GM18951 (cell line): ENCODE measurements around the gene LY6G6F.

Experiments
- POLR2A ChIP-seq: IDR thresholded peaks from 4 replicates; pipeline ENCODE4 v1.6.1; 2011; ENCODE audit warnings: mild to moderate bottlenecking; ENCODE audit not compliant: insufficient read length, insufficient read depth; ENCODE audit errors: extremely low read depth
- in situ Hi-C: fragments of 300-500 bp; cut with MboI; formaldehyde crosslinking; loops from one replicate; pipeline ENCODE4 v1.12.0; 2022; ENCODE audit warnings: low sequenced_read_pairs, mixed read lengths, inconsistent platforms; ENCODE audit not compliant: unreplicated experiment

LY6G6F gene, protein sequence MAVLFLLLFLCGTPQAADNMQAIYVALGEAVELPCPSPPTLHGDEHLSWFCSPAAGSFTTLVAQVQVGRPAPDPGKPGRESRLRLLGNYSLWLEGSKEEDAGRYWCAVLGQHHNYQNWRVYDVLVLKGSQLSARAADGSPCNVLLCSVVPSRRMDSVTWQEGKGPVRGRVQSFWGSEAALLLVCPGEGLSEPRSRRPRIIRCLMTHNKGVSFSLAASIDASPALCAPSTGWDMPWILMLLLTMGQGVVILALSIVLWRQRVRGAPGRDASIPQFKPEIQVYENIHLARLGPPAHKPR

DNA sequence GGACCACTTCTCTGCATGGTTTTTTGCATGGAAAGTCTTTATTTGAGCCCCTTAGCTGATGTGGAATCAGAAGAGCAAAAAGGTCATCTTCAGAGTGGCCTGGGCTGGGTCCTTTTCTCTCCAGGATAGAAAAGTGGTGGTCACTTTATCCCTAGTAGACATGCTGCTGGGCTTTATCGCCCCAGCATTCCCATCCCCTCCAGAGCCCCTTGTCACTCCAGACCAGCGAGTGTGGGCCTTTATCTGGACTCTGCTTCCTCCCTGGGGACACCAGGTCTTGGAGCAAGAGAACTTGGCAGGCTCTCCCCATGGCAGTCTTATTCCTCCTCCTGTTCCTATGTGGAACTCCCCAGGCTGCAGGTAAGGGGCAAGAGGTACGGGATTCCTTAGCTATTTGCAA is at the start of gene LY6G6F:
LY6G6F (plus strand) TSS at position 268 of the 400 bp plus-strand sequence; CDS start at position 309, 41 bp downstream.
- no peak for TF ChIP-seq POLR2A
- in situ Hi-C loops: no loop called here

DNA sequence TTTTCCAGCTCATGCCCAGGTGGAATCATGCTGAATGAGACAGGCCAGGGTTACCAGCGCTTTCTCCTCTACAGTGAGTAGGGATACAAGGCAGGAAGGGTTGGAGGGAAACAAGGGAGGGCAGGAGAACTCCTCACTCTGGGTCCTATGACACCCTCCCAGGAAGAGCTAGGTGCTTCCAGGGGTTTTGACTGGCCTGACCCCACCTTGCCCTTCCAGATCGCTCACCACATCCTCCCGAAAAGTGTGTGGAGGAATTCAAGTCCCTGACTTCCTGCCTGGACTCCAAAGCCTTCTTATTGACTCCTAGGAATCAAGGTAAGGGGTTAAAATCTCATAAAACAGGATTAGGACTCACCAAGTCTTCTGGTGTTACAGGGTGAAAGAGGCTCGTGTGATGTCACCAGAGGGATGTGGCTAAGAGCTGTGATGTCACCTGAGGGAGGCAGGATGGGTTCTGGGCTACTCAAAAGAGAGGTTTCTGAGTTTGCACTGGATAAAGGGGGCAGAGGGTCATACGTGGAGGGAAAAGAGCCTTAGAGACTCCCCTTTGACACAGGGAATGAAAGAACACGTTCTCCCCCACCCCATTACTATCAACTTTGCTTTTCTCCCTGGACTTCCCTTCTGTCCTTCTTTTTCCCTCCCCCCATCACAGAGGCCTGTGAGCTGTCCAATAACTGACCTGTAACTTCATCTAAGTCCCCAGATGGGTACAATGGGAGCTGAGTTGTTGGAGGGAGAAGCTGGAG is 49.1 kb upstream of the LY6G6F start:
- in situ Hi-C loops: no loop called here
- TF ChIP-seq POLR2A: no peak

DNA sequence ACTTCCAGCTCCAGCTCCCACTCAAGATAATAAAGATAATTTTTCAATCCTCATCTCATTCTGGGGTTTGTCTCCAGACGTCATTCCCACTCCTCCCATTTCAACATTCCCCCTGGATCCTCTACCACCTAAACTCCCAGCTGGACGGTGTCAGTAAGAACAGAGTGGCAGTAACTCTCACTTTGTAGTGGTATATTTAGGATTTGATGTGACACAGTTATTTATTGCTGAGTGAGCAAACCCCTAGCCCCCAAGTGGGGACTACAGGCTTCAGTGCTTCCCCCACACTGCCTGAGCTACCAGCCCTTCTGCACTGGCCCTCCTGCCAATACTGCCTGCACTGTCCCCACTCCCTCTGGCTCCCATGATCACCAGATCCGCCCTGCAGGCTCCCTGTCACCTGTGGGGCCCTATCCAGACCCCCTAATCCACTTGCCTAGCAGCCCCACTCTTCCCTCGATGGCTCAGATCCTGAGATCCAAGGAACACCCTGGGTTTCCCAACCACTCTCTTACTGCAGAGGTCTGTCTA is 48.4 kb upstream of the LY6G6F start:
- in situ Hi-C loops: no loop called here
- TF ChIP-seq POLR2A: no peak

DNA sequence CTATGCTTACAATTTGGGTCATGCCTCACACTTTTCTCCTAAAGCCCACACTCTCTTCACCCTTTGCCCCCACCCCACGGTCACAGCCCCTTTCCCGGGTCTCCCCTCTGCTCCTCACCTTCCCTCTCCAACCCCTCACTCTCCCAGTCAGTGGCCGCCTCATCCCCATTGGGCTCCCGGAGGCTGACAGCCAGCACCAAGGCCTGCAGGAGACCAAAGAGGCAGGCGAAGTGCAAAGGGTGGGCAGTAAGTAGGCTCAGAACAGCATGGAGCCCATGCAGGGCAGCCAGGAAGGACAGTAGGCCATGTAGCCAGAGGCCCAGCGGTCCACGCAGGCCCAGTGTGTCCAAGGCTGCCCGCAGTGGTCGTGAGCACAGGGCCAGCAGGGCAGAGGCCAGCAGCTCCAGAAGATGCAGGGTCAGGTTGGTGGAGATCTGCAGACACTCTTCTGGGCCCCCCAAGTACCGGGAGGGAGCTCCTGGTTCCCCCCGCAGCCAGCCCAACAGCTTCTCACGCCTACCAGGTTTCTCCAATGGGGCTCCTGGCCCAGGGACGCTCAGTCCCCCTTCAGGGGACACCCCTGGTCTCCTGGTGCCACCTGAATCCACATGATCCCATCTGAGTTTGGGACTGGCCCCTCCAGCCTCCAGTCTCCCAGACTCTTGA is 47.5 kb upstream of the LY6G6F start:
- in situ Hi-C loops: no loop called here
- no peak for TF ChIP-seq POLR2A

DNA sequence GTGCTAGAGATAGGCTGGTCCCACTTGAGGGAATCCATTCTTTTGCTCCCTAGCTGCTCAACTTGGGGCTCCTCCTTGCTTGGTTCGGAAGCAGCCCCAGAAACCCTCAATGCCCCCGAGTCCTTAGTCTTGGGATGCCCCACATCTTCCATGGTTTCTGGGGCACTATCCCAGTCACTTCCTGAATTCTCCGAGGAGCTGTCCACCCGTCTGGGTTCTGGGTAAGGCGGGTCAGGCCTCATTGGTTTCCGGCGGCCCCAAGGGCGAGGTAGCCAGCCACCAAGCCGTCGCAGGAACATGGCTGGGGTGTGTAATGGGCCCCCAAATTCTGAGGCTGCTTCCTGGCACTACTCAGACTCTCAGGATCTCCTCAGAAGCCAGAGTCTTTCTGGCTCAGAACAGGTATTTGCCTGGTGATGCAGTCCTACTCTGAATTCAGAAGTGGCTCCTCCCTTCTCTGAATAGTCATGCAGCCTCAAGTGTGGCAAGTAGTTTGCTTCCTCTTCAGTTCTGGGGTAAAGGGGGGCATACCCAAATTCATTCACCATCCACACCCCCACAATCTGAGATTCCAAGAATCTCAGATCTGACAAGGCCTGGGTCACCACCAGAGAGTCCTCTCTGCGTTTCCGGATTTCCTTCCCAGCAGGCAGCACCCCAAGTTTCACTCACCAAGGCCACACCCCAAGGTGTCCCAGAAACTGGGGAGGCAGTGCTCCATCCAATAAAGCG is 46.9 kb upstream of the LY6G6F start:
- in situ Hi-C loops: no loop called here
- no peak for TF ChIP-seq POLR2A

DNA sequence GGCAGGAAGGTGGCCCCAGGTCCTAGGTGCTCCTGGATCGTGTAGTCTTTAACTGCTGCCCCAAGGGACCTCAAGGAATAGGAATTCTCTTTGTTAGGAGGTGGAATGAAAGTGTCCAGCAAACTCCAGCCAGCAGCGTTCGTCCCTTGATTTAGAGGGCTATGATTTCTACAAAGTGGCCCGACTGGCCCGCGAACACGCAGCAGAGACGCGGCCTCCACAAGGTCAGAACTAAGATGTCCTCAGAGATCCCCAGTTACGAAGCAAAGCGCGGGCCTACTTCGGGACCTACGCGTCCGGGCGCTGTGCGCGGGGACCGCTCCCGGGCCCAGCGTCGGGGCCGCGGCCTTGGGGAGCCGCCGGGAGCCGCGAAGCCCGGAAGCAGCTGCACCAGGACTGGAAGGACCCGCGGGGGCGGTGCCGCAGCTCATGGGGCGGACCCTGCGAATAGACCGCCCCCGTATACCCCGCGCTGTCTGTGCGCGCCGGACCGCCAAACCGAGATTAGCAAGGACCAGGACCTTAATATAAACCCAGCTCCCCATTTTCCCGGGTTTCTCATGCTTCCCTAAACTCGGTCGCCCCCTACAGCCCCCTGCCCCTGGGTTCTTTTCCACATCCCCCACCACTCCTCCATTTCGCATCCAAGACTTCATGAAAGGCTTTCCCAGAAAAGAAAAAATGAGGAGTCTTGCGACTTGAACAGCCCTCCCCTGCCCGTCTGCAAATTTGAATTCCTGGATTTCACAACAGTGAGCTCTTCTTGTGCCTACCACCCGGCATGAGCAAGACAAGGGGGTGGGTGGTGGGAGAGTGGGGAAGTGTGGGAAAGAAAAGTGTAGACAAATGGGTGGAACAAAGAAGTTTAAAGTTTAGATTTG is 46.0 kb upstream of the LY6G6F start, which contains the start of gene C6orf47:
C6orf47 (minus strand) TSS at position 398 of the 881 bp plus-strand sequence. CDS start 831 bp downstream, outside the sequence.
- in situ Hi-C loops: no loop called here
- peak; percentile 96 for TF ChIP-seq POLR2A

DNA sequence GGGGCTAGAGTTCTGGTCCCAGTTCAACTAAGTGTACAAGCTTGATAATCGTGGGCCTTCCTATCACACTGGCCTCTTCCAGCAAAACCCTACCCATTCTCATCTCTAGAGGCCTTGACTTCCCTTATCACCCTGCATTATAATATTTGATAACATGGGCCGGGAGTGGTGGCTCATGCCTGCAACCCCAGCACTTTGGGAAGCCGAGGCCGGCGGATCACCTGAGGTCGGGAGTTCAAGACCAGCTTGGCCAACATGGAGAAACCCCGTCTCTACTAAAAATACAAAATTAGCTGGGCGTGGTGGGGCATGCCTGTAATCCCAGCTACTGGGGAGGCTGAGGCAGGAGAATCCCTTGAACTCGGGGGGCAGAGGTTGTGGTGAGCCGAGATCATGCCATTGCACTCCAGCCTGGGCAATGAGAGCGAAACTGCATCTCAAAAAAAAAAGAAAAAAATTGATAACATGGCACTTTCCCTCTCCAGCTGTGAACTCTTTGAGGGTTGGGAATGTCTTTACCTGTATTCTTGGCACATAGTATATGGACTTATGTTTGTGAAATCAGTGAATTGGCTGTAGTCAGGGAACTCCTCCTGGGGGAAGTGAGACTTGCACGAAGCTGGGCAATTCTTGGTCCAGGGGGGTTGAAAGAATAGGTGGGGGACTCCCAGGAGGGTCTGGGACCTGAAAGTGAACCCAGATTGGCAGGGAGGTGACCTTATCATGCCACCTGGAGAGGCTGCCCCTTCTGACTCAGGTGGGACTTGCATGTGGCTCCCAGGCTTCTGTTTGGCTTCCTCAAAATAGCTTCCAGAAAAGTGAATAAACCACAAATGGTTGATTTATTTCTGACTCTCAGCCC is 45.2 kb upstream of the LY6G6F start:
- in situ Hi-C loops: no loop called here
- TF ChIP-seq POLR2A: no peak

DNA sequence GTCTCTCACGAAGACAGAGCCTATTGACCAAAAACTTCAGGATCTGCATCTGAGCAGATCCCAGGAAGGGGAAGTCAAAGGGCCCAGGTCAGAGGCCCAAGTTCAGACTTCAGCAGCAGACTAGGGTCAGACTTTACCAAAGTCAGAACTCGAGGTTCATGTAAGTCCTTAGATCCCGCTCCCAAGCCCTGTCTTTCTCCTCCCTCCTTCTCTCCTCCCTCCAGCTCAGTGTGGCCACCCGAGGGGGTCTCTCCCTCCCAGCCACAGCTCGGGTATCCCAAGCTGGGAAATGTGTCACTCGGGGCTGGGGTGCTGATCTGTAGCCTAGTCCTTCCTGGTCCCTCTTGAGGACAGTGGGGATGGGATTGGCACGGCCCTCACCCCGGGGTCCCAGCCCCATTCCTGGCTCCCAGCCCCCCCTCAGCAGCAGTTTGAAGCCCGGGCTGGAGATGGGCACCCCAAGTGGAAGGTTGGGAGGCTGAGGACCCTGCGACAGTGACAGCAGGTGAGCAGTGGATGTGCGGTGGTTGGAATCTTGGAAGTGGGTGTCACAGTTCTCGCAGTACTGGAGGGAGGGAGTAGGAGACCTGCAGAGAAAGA is 44.4 kb upstream of the LY6G6F start:
- TF ChIP-seq POLR2A: no peak

DNA sequence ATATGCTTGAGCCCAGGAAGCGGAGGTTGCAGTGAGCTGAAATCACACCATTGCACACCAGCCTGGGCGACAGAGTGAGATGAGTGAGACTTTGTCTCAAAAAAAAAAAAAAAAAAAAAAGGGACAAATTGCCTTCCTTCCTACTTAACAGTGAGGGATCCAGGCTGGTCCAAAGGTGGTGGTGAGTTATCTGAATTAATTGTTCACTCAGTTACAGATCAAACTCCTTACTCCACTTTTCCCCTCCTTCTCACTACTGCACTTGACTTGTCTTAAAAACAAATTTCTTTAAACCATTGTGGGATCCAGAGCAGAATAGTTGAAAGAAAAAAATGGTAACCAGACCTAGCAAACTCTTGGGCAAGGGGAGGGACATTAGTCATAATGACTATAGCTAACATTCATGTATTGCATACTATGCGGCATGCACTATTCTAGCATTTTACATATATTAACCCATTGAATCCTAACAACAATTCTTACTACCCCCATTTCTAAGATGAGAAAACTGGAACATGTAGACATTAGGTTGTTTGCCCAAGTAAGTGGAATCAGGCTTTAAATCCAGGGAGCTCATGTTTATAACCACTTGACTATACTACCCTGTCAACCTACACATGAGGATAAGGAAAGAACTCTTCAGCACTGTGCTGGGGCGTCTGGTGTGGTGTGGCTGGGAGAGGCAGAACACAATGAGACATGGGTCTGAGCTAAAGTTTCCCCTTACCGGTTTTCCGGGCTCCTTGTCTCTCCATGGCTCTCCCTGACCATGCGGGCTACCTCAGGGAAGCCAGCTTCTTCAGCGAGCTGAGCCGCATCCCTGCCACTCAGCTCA is 43.3 kb upstream of the LY6G6F start:
- TF ChIP-seq POLR2A: no peak
- in situ Hi-C loops: no loop called here

More for the DNA sequence above, 44.4 kb upstream of the LY6G6F start:
- in situ Hi-C loops: no loop called here
